ENCODE measurements around the gene HLA-DRB5.
"Not testable (repeated sequence)": the region's sequence is repeated elsewhere in the genome, so short reads cannot be mapped to it uniquely, and the experiment has no call there.

The HLA-DRB5 gene

GRCh38 chr6:32517654-32518445 is 12.2 kb downstream of the HLA-DRB5 start:
- in situ Hi-C loops (cut with MboI; ENCODE audit: low sequenced_read_pairs), result loop anchor here (10.0 kb wide), 1 partner anchor 57 kb away; no protein-coding TSS in a partner anchor

GRCh38 chr6:32501016-32501415 is 29.1 kb downstream of the HLA-DRB5 start:
- in situ Hi-C loops (cut with MboI; ENCODE audit: low sequenced_read_pairs), result no loop called here

GRCh38 chr6:32492351-32492750 is 37.7 kb downstream of the HLA-DRB5 start:
- in situ Hi-C loops (cut with MboI; ENCODE audit: low sequenced_read_pairs), result no loop called here

GRCh38 chr6:32491700-32492099 is 38.4 kb downstream of the HLA-DRB5 start:
- in situ Hi-C loops (cut with MboI; ENCODE audit: low sequenced_read_pairs), result no loop called here

DNA sequence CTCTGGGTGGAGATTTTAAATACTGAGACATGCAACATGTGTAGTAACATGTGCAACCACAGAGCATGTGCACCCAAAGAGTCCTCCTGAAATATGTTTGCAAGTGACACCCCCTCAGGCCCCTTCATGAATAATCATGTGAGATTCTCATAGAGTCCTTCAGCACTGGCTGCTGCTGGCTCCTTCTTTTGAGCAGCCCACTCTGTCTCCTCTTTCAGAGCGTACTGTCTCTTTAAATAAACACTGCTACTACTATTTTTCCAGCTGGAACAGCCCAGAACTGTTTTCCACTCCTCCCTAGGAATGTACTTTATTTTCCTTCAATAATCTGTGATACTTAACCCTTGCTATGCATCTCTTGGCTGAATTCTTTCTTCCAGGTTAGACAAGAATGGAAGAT is 42.0 kb downstream of the HLA-DRB5 start:
- in situ Hi-C loops (cut with MboI; ENCODE audit: low sequenced_read_pairs), result no loop called here

- in situ Hi-C loops (cut with MboI; ENCODE audit: low sequenced_read_pairs), result no loop called here
Measured at GRCh38 chr6:32484614-32484998, 45.5 kb downstream of the HLA-DRB5 start.

GRCh38 chr6:32483968-32484613 is 46.0 kb downstream of the HLA-DRB5 start:
- in situ Hi-C loops (cut with MboI; ENCODE audit: low sequenced_read_pairs), result no loop called here

DNA sequence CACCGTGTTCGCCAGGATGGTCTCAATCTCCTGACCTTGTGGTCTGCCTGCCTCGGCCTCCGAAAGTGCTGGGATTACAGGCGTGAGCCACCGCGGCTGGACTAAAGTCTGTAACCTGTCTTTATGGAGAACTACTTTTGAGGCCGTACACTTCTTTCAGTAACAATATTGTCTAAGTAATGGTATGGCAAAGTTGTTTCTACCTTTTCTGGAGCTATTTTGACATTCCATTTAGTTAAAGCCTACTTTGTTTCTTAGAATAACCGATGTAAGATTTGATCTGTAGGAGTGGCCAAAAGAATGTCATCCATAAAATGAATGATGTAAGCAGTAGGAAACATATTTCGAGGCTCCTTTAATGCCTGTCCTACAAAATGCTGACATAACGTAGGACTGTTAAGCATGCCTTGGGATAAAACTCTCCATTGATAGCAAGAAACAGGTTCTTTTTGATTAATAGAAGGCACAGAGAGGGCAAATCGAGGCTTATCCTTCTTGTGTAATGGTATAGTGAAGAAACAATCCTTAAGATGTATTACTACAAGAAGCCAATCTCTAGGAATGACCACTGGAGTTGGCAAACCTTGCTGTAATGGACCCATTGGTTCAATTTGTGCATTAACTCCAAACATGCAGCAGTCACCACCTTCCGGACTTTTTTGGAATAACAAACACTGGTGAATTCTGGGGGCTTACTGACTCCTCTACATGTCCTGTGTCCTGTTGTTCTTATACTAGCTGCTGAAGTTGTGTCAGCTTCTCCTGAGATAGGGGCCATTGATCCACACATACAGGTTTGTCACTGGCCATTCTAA is 54.5 kb downstream of the HLA-DRB5 start:
- in situ Hi-C loops (cut with MboI; ENCODE audit: low sequenced_read_pairs), result no loop called here

- in situ Hi-C loops (cut with MboI; ENCODE audit: low sequenced_read_pairs), result not testable (repeated sequence)
Measured at GRCh38 chr6:32473376-32474348, 56.4 kb downstream of the HLA-DRB5 start.

DNA sequence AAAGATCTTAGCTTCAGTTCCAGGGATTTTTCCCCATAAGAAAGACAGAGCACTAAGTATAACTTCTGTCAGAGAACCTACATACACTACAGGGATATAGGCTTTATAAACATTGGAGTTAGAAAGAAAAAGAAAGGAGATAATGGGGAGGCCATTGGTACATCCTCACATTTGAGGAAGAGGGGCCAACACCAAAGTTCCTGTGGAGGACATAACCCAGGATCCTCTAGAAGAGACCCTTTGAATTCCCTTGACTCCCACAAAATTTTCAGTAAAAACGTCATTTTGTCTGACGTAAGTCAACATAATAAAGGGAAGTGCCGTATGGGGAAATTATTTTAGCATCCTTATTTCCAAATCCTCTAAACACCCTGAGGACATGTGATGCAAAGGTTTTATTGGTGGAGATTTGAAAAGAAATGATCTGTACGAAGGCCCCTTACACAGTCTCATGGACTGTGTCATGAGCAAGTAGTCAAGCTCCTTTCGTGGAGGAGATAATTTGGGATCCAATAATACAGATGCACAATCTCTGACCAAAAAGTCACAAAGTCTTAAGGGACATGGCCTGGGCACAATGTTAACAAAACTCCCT is 57.2 kb downstream of the HLA-DRB5 start:
- in situ Hi-C loops (cut with MboI; ENCODE audit: low sequenced_read_pairs), result no loop called here

GRCh38 chr6:32467743-32468503 is 62.2 kb downstream of the HLA-DRB5 start:
- in situ Hi-C loops (cut with MboI; ENCODE audit: low sequenced_read_pairs), result not testable (repeated sequence)
